Measurements from ENCODE around the gene AGBL1.
"Not testable (repeated sequence)": the region's sequence is repeated elsewhere in the genome, so short reads cannot be mapped to it uniquely, and the experiment has no call there.

The AGBL1 gene

DNA sequence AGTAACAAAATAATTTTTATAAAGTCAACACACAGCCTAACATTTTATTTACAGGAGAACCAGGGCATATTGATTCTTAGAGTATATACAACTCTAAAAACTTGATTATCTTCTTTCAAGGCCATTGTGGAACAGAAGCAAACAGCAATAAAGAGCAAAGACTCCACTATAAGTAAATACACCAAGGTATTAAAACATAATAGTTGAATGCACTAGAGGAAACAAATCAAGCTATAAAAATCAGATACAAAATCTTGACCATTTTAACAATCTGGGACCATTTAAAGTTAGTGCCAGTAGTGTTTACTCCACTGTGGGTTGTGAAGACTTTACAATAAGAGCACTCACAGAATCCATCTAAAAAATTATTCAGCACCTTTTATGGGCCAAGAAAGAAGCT is 323.6 kb downstream of the AGBL1 start:
- DNase-seq (ENCODE audit: low read depth), result no peak

DNA sequence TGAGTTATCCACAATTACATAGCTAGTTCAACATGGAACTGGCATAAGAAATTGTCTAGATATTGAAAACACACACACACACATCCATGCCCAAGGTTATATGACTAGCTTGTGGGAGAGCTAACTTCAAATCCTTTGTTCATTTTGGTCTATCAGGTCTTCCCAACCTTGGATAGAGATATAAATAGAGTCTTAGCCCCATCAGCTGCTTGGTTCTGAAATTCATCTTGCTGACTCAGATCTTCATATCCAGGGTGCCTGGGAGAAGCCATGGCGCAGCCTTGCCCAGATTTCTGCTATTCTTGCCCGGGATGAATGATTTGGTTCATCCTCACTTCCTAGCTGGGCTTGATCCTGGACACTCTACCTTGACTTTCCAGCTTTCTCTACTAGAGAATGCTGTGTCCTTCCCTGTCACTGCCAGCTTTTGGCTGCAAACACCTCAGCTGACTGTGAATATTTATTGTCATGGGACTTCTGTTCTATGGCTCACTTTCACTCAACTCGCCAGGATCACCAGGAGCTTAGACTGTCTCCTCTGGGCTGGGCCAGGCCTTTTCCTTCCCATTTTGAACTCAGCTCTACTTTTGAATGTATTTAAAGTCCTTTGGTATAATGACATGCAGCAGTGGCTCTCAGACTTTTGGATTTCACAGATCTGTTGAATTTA is 324.4 kb downstream of the AGBL1 start:
- no peak for DNase-seq (ENCODE audit: low read depth)

DNA sequence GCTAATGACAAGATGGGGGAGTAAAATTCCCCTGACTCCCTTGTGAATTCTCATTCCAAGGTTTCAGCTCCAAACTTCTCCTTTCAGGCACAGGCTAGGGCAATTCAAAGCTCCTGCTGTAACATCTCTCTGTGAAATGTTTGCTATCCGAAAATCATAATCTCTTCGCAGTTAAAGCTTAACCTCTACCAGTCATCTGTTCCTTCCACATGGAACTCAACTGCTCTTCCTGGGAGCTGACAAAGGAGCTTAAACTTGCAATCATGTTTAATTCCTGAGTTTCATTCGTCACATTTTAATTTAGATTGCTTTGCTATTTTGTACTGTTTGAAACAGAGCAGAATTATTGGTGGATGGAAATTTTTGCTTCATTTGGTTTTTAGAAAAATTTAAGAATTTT is 328.6 kb downstream of the AGBL1 start:
- DNase-seq (ENCODE audit: low read depth), result no peak

DNA sequence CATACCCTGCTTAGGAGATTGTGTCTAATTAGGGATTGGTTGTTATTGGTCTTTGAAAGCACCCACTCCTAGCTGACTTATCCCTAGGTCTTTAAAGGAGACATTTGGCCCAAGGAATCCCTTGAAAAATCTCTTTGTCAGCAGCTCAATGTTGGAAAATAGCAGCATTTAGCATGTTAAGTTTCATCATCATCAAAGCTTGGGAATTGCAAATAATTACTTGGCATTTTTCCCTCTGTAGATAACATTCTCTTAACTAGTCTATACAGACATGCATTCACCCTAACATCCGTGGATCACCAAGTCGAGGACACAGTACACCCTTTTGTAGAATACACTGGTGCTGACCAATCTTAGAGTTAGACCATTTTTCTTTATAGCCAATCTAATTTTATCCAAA is 332.2 kb downstream of the AGBL1 start:
- no peak for DNase-seq (ENCODE audit: low read depth)

DNA sequence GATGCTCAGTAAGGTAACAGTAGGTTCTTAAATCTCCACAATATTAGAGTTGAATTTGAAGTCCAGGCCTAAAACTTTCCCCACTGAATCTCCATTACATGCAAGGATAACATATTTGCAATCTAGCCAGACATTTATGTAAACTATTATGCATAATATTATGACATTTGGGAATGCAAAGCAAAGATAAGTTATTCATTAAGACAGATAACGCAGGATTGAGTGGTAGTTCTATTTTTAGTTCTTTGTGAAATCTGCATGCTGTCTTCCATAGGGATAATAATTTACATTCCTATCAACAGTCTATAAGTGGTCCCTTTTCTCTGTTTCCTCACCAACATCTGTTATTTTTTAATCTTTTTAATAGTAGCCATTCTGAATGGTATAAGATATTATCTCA is 333.5 kb downstream of the AGBL1 start:
- DNase-seq (ENCODE audit: low read depth), result no peak

DNA sequence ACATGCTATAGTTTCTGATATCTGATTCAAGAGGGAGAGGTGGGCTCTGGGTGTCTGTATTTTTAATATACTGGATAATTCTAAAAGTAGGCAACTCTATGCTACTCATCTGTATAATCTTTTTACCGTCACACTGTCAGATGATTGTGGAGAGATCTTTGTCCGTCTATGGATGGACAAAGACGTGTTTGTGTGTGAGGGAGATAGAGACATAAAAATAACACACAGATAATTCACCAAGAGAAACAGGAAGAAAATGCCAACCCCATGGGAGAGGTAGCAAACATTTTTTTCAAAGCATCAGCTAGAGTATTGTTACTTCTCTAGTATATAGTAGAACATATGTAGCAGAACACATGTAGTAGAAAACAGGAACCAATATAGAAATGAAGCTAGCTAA is 346.1 kb downstream of the AGBL1 start:
- DNase-seq (ENCODE audit: low read depth), result no peak

DNA sequence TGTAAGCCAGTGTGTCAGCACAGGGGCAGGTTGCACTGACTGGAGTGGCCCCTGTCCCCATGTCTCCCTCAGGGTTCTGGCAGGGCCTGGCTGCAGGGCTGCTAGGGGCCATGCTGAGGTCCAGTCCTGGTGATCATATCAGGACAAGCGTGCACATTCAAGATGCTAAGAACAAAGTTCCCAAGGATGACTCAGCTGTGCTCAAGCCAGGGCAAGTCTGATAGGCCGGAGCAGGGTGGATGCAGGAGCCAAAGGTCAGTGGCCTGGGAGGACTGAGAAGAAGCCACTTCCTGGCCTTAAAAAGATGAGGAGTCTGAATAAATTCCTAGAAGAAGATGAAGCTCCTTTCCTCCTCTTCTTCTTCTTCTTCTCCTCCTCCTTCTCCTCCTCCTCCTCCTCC is 353.2 kb downstream of the AGBL1 start:
- DNase-seq (ENCODE audit: low read depth), result no peak

DNA sequence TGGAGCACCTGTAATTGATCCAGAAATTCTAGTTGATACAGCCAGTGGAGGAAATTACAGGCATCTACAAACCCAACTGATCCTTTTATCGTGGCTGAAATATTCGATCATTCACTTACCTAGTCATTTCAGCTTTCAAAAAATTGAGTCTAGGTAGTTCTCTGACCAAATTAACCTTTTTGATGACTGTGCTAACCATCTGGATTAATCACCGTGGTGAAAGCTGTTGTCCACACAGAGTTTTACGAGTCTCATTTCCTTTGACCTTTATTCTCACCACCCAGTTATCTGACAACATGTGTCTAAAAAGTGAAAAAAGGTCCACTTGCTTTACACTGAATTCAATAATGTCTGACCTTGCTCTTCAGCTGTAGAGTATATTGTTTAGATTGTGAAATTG is 354.3 kb downstream of the AGBL1 start:
- DNase-seq (ENCODE audit: low read depth), result no peak

DNA sequence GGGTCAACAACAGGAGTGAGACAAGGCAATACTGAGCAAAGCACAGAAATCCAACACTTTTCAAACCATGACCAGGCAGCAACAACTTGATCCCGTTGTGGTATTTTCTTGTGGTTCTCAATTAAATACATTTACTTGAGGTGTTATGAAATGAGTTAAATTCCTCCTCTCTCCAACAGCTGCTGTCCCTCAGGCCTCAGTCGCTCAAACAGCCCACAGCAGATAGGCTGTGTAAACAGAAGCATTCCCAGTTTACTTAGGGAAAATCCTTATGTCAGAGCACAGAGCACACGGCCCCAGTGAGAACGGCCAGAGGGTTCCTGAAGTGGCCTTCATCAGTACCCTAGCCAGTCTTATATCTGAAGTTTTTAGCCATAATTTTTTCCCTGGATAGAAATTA is 359.9 kb downstream of the AGBL1 start:
- no peak for DNase-seq (ENCODE audit: low read depth)

DNA sequence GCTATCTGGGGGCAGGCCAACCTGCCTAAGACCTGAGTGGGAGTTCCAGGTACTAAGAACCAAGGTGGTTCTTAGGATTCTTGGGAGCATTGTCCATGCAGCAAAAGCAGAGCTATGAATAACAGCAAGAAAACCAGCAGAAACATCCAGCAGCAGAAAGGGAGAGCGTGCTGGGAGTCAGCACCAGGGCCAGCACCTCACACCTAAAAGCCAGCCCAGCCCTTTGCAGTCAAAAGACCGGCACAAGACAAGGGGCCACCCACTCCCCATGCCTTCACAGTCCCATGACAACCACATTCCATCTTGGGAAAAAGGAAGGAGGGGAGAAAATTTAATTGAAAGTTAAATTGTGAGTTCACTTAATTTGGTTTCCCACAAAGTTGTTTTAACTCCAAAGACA is 364.9 kb downstream of the AGBL1 start:
- DNase-seq (ENCODE audit: low read depth), result no peak

DNA sequence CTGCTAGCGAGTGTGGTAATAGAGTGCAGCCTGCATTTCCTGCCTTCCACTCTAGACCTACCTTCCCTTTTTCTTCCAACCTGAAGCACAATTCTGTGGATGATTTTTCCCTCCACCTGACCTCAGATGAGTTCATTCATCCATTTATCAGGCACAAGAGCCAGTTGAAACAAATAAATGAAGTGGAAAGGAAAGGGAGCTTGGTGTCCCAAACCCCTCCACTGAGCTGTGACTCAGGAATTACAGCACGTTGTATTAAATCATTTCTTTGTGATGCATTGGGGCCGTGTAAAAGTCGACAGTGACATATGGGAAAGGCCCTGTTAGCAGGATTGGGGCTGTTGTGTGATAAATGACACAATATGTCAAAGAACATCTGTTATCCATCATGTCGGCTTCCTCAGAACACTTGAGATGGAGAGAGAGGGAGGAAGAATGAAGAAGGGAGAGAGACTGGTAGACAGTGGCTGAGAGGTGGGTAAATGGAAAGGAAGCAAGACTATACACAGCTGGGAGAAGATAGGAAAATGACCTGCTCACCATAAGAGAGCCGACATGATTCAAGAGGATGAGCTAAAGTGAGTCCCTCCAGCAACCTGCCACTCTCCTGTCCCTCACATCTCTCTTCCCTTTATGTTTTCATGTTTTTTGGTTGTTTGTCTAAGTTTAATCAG is 366.0 kb downstream of the AGBL1 start:
- no peak for DNase-seq (ENCODE audit: low read depth)

DNA sequence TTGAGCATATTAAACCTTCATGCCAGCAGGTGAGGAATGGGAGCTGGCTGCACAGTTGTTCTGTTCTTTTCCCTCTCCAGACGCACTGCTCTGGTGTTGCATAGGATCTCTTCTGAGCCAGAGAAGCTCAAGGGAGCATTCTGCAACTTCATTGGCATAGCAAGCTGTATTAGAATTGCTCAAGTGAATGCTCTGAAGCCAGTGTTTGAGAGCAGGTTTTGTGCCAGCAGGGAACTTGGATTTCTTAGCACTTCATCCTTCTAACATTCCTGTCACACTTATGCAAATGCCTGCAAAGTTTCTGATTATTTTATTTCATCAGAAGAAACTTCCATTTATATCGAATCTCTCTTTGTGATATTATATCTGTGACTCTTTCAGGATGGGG is 366.6 kb downstream of the AGBL1 start:
- no peak for DNase-seq (ENCODE audit: low read depth)

DNA sequence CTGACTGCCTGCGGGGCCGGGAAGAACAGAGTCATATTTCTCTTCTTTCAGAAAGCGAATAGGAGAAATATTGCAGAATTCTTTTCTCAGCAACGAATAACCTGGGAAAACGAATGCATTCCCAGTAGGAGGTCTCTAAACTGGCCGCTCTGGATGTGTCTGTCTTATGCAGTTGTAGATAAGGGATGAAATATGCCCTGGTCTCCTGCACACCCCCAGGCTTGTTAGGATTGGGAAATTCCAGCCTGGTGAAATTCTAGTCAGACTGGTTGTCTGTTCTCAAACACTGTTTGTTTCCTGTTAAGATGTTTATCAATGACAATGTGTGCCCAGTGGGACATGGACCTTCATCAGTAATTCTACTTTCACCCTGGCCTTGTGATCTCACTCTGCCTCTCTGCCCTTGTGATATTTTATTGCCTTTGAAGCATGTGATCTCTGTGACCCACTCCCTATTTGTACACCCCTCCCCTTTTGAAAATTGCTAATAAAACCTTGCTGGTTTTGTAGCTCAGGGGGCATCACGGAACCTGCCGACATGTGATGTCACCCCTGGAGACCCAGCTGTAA is 385.9 kb downstream of the AGBL1 start:
- DNase-seq (ENCODE audit: low read depth), result not testable (repeated sequence)

DNA sequence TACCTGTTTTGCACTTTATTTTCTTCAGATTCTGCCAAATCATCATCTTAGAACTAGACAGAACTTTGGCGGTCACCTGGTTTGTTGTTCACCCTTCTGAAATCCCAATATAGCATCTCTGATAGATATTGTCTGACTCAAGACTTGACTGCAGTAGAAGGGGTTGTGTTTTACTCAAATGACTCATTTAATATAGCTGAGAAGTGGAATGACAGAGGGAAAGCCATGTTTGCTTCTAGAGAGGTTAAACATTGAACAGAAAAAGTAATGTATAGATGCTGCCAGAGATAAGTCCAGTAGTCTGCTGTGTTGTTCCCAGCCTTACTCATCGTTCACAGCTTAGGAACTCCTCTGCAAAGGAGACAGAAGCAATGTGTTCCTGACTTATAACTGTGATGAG is 402.0 kb downstream of the AGBL1 start:
- DNase-seq (ENCODE audit: low read depth), result no peak

DNA sequence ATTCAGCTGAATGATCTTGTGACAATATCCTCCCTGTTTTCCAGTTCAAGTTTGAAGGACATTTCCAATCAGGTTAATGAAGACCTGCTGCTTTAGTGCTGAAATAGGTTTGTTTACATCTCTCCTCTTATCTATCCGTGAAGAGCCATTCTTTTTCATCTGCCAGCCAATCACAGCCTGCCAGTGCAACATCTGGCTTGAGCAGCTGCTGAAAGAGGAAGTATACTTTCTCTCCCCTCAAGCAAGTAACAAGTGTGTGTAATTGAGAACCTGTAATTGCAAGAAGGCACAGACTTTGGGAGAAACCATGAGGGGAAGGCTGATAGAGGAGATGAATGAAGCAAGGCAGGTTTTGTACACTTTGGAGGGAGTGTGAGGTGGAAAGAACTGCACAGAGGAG is 404.3 kb downstream of the AGBL1 start:
- DNase-seq (ENCODE audit: low read depth), result no peak

DNA sequence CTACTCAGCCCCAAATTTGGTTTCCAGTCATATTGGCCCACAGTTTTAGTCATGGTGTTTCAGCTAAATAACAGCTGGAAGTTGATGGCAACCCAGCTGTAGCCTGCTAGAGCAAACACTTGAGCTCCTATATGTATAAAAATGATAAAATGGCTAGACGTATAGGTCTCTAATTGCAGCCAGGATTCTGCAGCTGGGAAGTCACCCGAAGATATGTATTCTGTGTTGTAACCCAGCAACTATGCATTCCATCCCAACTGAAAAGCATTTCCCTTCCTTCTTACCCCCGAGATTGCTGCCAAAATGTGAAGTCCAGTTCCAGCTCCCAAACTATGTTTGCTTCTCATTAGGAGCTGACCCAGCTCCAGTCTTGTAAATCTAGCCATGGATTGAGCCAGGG is 408.4 kb downstream of the AGBL1 start:
- DNase-seq (ENCODE audit: low read depth), result no peak

DNA sequence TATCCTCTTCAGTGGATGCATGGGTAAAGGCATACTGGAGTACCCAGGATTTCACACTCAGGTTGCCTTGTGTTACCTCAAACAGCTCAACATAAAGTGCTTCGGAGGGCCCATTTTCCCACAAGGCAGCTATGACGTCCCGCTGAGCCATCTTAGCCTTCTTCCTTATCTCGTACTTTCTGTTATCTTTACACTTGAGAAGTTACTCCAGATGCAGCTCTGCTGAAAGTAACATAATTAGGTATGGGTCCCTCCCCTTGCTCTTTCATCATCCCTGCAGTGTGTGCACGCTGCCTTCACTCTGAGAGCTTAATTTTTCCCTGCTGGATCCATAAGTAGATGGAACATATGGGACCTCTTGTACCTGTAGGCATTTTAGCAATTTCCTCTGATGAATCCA is 410.3 kb downstream of the AGBL1 start:
- DNase-seq (ENCODE audit: low read depth), result no peak

DNA sequence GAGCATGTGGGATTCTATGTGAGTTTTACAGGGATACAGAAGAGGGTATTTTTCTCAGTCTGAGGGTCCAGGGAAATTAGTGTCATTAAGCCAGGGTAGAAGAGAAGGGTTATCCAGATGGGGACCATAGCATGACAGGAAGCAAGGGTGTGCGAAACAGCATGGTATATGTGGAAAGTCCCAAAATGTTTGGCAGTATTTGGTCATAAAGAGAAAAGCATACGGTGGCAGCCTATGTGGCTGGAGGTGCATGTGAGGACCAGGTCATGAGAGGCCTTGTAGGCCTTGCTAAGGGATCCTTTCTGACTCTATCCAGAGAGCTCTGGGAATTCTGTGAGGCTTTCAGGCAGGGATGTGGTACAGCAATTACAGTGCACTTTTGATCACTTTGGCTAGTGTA is 411.4 kb downstream of the AGBL1 start:
- DNase-seq (ENCODE audit: low read depth), result no peak

DNA sequence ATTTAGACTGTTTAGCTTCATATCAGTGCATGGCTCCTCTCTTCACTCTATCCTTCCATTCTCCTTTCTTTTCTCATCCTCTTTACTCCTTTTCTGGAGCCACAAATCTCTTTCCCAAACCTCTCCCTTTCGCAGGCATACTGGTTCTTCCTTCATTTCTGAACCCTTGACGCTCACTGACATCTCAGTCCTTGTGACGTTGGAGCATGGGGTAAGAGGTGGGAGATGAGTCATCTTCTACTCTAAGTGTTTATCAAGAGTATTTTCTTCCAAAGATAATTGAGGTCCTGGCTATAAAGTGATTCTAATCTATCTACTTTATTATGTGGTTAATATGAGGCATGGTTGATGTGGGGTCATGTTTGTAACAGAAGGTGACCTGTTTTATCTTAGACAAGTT is 414.2 kb downstream of the AGBL1 start:
- DNase-seq (ENCODE audit: low read depth), result no peak

DNA sequence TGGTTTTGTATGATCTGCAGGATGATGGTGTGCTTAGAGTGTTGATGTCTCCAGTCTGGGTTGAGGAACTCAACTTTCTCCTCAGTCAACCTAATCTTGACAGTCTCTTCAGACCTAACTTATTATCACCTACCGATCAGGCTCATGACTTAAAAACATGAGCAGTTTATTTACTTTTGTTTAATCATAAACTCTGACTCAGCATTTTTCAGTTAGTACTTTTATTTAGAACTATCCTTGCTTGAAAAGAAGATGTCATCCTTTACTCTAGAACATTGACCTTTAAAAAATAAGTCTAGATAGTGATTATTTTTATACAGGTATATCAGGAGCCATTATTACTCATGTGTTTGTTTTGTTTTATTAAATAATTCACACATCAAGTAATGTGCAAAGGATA is 414.8 kb downstream of the AGBL1 start:
- DNase-seq (ENCODE audit: low read depth), result no peak

DNA sequence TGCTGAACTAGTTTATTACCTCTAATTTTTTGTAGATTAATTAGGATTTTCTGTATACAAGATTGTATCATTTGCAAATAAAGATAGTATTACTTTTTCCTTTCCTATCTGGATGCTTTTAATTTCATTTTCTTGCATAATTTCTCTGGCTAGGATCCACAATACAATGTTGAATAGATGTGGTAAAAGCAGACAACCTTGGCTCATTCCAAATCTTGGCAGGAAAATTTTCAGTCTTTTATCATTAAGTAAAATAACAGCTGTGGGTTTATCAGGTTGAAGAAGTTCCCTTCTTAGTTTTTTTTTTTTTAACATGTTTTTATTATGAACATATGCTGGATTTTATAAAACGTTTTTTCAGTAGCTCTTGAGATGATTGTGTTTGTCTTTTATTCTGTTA is 422.6 kb downstream of the AGBL1 start:
- DNase-seq (ENCODE audit: low read depth), result no peak

DNA sequence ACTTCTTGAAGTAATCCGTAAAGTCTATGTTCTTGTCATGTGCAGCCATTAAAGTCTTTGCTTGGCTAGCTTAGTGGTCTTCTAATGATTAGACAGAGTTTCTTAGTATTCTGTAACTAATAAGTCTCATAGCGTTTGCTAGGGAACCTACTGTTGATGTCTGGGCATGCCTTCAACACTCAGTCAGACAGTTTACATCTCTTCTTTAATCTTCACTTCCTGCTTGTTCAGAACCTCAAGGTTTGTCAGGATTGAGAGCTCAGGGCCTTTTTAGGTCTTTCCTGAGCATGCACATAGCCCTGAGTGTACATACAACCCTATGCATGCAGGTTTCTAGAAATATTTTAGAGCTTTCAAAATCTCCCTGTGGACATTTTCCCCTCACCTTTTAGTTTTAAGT is 426.3 kb downstream of the AGBL1 start:
- DNase-seq (ENCODE audit: low read depth), result no peak

DNA sequence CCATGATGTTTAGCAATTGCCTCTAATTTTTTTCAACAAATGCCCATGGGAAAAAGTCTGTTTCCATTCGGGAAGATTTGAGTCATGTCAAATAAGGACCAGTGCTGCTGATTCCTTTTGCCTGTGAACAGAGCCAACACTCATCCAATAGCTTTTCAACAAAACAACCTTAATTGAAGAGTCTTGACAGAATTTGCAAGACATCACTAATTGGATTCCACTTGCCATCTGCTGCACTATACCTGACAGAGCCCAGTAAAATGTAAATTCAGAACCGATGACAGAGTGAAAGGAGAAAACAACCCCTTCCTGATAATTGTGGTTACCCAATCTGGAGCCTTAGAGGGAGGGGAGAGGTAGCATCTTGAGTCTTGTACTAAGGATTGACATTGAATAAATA is 426.7 kb downstream of the AGBL1 start:
- DNase-seq (ENCODE audit: low read depth), result no peak

DNA sequence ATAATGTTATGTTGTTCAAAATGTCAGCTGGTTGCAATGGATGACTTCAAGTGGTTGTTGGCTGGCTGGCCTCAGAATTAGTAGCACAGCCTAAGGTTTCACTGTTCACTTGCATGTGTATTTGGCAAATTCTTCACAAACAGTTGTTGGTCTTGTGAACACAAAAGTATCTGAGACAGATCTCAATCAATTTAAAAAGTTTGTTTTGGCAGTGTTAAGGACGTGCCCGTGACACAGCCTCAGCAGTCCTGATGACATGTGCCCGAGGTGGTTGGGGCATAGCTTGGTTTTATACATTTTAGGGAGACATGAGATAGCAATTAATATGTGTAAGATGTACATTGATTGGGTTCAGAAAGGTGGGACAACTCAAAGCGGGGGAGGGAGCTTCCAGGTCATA is 436.0 kb downstream of the AGBL1 start:
- DNase-seq (ENCODE audit: low read depth), result no peak
